Measurements from ENCODE around the gene C9orf43. TPM values are rescaled to one million over a fixed set of nuclear protein-coding genes. Genes with fewer than 3 reads are reported as not detected.

Gene C9orf43
- polyA plus RNA-seq, 1 donor = 0.84 TPM

DNA sequence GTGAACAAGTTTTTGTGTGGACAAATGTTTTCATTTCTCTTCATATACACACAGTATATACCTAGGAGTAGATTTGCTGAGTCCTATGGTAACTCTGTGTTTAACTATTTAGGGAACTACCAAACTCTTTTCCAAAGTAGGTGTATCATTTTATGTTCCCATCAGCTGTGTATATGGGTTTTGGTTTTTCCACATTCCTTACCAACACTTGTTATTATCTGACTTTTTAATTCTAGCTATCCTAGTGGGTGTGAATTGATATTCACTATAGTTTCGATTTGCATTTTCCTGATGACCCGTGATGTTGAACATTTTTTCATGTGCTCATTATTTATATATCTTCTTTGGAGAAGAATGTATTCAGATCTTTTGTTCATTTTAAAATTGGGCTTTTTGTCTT lies 56.6 kb downstream of the C9orf43 start:
- no peak overlapping the region for H3K4me3 ChIP-seq (ENCODE audit: low read length)
- H3K36me3 ChIP-seq (ENCODE audit: control insufficient read depth, insufficient read depth, low read length) = peaks cover 3% of the 10 kb centered on the region
- whole genome bisulfite sequencing (ENCODE audit: insufficient coverage, low lambda C conversion rate) = 100% methylated on average over 2 of the region's 2 CpGs
- H3K4me1 ChIP-seq (ENCODE audit: control insufficient read depth, insufficient read depth, low read length) = peaks cover 18% of the 10 kb centered on the region
- no peak for DNase-seq
- peaks cover 4% of the 10 kb centered on the region for H3K9me3 ChIP-seq (ENCODE audit: control insufficient read depth, low read depth, low read length)
- no peak overlapping the region for H3K27ac ChIP-seq (ENCODE audit: low read length)
- no peaks in the 10 kb centered on the region for H3K27me3 ChIP-seq (ENCODE audit: control insufficient read depth, insufficient read depth, low read length)

DNA sequence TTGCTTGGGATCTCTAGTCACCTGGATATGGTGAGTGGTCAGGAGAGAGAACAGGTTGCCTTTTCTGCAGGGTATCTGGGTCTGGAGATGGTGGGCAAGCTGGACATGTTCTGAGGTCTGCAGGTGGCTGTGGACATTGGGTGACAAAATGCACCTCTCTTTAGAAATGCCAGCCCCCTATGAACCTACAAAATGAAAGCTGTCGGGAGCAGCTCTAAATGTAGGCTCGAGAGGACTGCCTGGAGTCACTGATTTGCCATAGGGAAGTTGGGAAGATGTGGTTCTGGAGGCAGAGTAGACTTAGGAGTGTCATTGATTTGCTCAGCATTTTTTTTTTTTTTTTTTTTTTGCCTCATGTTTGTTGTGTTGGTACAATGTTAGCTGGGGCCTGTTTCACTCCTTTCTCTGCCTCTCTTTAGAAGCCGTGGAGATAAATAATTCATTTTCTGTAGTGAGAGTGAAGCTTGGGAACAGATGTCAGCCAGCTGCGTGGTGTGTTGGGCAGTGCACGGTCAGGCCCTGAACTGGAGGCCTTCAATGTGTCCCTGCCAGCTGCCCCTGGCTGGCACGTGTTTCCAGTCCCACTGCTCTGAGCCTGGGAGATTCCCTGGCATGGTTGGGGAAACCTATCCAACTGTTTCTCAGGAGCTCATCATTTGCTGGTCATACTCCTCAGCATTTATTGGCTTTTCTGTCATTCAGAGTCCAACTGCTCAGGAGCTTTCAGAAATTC lies 58.3 kb downstream of the C9orf43 start:
- WGBS (ENCODE audit: insufficient coverage, low lambda C conversion rate) = no CpG with 5 or more reads among the region's 6 CpGs
- Histone ChIP-seq H3K27ac (ENCODE audit: low read length) (no peak overlapping the region), H3K4me3 (ENCODE audit: low read length) (no peak overlapping the region), H3K27me3 (ENCODE audit: control insufficient read depth, insufficient read depth, low read length) (no peaks in the 10 kb centered on the region), H3K4me1 (ENCODE audit: control insufficient read depth, insufficient read depth, low read length) (peaks cover 11% of the 10 kb centered on the region), H3K36me3 (ENCODE audit: control insufficient read depth, insufficient read depth, low read length) (peaks cover 3% of the 10 kb centered on the region), H3K9me3 (ENCODE audit: control insufficient read depth, low read depth, low read length) (peaks cover 4% of the 10 kb centered on the region)
- no peak for DNase-seq

DNA sequence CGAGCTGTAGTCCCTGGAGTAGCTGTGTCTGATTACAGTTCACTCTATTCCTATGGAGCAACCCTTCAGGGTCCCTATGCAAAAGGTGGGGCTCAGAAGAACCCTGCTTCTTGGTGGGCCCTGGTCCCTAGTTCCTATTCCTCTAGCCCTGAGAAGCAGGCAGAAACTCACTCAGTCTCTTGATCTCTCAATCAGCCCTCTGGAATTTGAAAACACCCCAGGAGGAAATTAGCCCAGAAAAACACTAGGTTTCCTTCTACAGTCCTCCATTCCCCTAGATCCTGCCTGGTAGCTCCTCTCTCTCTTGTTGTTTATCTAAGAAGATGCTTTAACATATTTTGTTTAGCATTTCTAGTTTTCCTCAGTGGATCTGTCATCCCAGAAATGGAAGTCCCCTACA lies 60.6 kb downstream of the C9orf43 start:
- DNase-seq = no peak
- Histone ChIP-seq H3K4me3 (ENCODE audit: low read length) (no peak overlapping the region), H3K27ac (ENCODE audit: low read length) (no peak overlapping the region), H3K27me3 (ENCODE audit: control insufficient read depth, insufficient read depth, low read length) (no peaks in the 10 kb centered on the region), H3K9me3 (ENCODE audit: control insufficient read depth, low read depth, low read length) (peaks cover 4% of the 10 kb centered on the region), H3K36me3 (ENCODE audit: control insufficient read depth, insufficient read depth, low read length) (peaks cover 3% of the 10 kb centered on the region), H3K4me1 (ENCODE audit: control insufficient read depth, insufficient read depth, low read length) (no peaks in the 10 kb centered on the region)
- no CpG with 5 or more reads among the region's 1 CpG for WGBS (ENCODE audit: insufficient coverage, low lambda C conversion rate)

DNA sequence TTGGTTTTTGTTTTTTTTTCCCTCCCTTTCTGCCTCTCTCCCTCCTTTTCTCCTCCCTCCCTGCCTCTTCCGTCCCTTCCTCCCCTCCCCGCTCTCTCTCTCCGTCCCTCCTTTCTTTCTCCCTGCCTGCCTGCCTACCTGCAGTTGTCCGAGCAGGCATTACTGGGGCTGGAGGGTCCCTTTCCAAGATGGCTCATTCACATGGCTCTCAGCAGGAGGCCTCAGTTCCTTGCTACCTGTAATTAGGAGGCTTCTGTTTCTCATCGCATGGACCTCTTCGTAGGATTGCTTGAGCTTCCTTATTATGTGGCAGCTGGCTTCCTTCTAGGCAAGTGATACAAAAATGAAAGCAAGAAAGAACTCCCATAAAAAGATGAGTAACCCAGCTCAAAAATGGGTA lies 61.0 kb downstream of the C9orf43 start:
- 87% methylated on average over 3 of the region's 6 CpGs for WGBS (ENCODE audit: insufficient coverage, low lambda C conversion rate)
- Histone ChIP-seq H3K27ac (ENCODE audit: low read length) (no peak overlapping the region), H3K9me3 (ENCODE audit: control insufficient read depth, low read depth, low read length) (peaks cover 4% of the 10 kb centered on the region), H3K27me3 (ENCODE audit: control insufficient read depth, insufficient read depth, low read length) (no peaks in the 10 kb centered on the region), H3K36me3 (ENCODE audit: control insufficient read depth, insufficient read depth, low read length) (peaks cover 3% of the 10 kb centered on the region), H3K4me3 (ENCODE audit: low read length) (no peak overlapping the region), H3K4me1 (ENCODE audit: control insufficient read depth, insufficient read depth, low read length) (no peaks in the 10 kb centered on the region)
- DNase-seq = no peak

DNA sequence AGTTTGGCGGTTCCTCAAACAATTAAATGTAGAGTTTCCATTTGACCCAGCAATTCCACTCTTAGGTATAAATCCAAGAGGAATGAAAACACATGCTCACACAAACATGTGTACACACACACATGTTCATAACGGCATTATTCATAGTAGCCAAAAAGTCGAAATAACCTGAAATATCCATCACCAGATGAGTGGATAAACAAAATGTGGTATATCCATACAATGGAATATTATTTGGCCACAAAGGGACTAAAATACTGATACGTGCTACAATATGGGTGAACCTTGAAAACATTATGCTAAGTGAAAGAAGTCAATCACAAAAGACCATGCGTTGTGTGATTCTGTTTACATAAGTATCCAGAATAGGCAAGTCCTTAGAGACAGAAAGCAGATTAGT lies 61.7 kb downstream of the C9orf43 start:
- H3K4me3 ChIP-seq (ENCODE audit: low read length) = no peak overlapping the region
- WGBS (ENCODE audit: insufficient coverage, low lambda C conversion rate) = 100% methylated on average over 1 of the region's 5 CpGs
- H3K27ac ChIP-seq (ENCODE audit: low read length) = no peak overlapping the region
- DNase-seq = no peak
- H3K4me1 ChIP-seq (ENCODE audit: control insufficient read depth, insufficient read depth, low read length) = no peaks in the 10 kb centered on the region
- peaks cover 4% of the 10 kb centered on the region for H3K9me3 ChIP-seq (ENCODE audit: control insufficient read depth, low read depth, low read length)
- no peaks in the 10 kb centered on the region for H3K27me3 ChIP-seq (ENCODE audit: control insufficient read depth, insufficient read depth, low read length)
- peaks cover 3% of the 10 kb centered on the region for H3K36me3 ChIP-seq (ENCODE audit: control insufficient read depth, insufficient read depth, low read length)

DNA sequence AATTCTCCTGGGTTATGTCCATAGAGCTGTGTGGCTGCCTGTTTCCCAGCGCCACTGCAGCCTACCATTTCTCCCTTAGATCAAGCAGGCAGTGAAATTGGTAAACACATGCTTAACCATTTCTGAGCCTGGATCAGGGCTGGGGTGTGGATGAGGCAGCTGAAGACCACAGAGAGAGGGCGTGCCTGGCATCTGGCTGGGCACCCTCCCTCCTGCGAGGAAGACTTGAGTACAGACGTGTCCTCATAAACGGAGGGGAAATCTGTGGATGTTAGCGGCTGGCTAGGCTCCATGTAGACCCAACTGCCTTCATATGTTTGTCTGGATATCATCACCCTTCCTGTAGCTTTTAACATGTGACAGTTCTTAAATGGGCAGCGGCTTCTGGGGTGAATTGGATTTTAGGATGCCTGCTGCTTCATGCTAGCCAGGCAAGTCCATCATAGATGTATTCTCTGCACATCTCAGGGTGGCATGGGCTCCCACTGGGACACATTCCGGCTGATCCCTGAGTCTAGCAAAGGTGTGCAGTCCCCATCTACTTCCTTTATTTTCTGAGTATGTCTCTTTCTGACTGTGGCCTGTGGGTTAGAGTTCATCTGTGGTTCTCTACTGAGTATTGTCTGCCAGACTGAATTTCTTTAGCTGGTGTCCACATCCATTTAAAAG lies 63.9 kb downstream of the C9orf43 start:
- no peaks in the 10 kb centered on the region for H3K4me1 ChIP-seq (ENCODE audit: control insufficient read depth, insufficient read depth, low read length)
- H3K9me3 ChIP-seq (ENCODE audit: control insufficient read depth, low read depth, low read length) = peaks cover 4% of the 10 kb centered on the region
- no peaks in the 10 kb centered on the region for H3K27me3 ChIP-seq (ENCODE audit: control insufficient read depth, insufficient read depth, low read length)
- no peak for DNase-seq
- whole genome bisulfite sequencing (ENCODE audit: insufficient coverage, low lambda C conversion rate) = no CpG with 5 or more reads among the region's 8 CpGs
- peaks cover 3% of the 10 kb centered on the region for H3K36me3 ChIP-seq (ENCODE audit: control insufficient read depth, insufficient read depth, low read length)
- no peak overlapping the region for H3K4me3 ChIP-seq (ENCODE audit: low read length)
- no peak overlapping the region for H3K27ac ChIP-seq (ENCODE audit: low read length)

DNA sequence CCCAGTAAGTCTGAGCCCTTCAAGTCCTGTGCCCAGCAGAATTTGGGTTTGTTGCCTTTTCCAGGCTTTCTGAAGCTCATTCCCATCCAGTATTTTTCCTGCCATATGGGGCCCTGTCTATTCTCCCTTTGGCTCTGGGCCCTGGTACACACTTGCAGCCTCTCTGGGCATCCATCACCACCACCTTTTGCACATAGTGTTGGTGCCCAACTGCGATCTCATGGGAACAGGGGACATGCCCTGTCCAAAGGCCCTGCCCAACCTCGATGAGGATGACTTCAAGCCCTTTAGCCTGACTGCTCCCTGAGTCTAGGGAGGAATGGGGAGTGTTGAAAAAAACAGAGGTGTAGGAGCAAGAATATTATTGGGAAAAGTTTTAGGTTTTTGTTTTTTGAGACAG lies 64.5 kb downstream of the C9orf43 start:
- no CpG with 5 or more reads among the region's 2 CpGs for WGBS (ENCODE audit: insufficient coverage, low lambda C conversion rate)

DNA sequence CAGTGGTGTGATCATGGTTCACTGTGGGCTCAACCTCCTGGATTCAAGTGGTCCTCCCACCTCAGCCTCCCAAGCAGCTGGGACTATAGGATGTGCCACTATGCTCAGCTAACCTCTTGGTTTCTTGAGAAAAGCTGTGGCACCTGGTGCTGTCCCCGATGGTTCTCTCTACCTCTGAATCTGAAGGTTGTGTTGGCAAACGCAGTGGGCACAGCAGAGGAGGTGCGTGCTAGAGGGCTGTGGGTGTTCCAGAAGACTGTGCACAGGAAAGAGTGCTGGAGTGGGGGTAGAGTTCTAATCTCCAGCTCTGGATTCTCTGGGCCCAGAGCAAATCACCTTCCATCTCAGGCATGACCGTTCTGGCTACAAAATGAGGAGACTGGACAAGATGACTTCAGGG lies 65.4 kb downstream of the C9orf43 start:
- H3K27ac ChIP-seq (ENCODE audit: low read length) = no peak overlapping the region
- no CpG with 5 or more reads among the region's 4 CpGs for WGBS (ENCODE audit: insufficient coverage, low lambda C conversion rate)

More for the DNA sequence above, 64.5 kb downstream of the C9orf43 start:
- no peaks in the 10 kb centered on the region for H3K27me3 ChIP-seq (ENCODE audit: control insufficient read depth, insufficient read depth, low read length)
- no peak overlapping the region for H3K4me3 ChIP-seq (ENCODE audit: low read length)
- peaks cover 4% of the 10 kb centered on the region for H3K9me3 ChIP-seq (ENCODE audit: control insufficient read depth, low read depth, low read length)
- DNase-seq = no peak
- H3K4me1 ChIP-seq (ENCODE audit: control insufficient read depth, insufficient read depth, low read length) = no peaks in the 10 kb centered on the region
- H3K36me3 ChIP-seq (ENCODE audit: control insufficient read depth, insufficient read depth, low read length) = peaks cover 3% of the 10 kb centered on the region
- no peak overlapping the region for H3K27ac ChIP-seq (ENCODE audit: low read length)

DNA sequence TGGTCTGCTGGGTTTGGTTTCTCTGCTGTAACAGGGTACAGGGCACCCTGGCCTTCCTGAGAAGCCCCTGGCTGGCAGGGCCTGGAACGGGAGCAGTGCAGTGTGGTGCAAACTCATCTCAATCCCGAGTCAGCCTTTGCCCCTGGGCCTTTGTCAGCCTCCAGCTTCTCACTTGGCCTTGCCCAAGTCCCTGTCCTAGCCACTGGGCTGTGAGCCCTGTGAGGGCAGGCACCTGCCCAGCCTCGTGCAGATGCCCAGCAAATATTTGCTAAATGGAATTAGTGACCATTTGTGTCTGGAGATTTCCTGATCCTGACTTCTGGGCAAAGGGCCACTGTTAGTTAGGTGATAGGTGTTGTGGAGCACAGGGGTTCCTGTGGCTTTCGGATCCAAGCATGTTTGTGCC lies 66.0 kb downstream of the C9orf43 start:
- no peak for DNase-seq
- H3K4me1 ChIP-seq (ENCODE audit: control insufficient read depth, insufficient read depth, low read length) = no peaks in the 10 kb centered on the region

More for the DNA sequence above, 65.4 kb downstream of the C9orf43 start:
- H3K4me1 ChIP-seq (ENCODE audit: control insufficient read depth, insufficient read depth, low read length) = no peaks in the 10 kb centered on the region
- no peak overlapping the region for H3K4me3 ChIP-seq (ENCODE audit: low read length)
- no peaks in the 10 kb centered on the region for H3K27me3 ChIP-seq (ENCODE audit: control insufficient read depth, insufficient read depth, low read length)
- DNase-seq = no peak
- peaks cover 3% of the 10 kb centered on the region for H3K36me3 ChIP-seq (ENCODE audit: control insufficient read depth, insufficient read depth, low read length)
- peaks cover 4% of the 10 kb centered on the region for H3K9me3 ChIP-seq (ENCODE audit: control insufficient read depth, low read depth, low read length)

DNA sequence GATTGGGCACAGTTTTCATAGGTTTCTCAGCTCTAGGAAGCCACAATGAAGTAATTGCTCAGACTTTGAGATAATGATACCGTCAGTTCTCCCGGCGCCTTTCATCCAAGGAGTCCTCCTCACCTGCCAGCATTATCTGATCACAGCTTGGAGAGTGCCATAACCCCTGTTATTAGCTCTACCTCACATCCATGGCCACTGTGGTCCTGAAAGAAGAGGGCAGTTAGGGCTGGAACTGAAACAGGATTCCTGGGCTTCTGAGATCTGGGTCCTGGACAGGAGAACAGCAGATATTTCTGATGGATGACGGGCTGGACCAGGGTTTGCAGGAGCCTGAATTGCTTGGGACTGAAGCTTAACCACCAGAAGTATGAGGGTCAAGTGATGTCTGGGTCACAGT lies 66.5 kb downstream of the C9orf43 start:
- H3K4me3 ChIP-seq (ENCODE audit: low read length) = no peak overlapping the region
- H3K9me3 ChIP-seq (ENCODE audit: control insufficient read depth, low read depth, low read length) = no peaks in the 10 kb centered on the region
- no peaks in the 10 kb centered on the region for H3K36me3 ChIP-seq (ENCODE audit: control insufficient read depth, insufficient read depth, low read length)
- no CpG with 5 or more reads among the region's 4 CpGs for WGBS (ENCODE audit: insufficient coverage, low lambda C conversion rate)
- no peaks in the 10 kb centered on the region for H3K4me1 ChIP-seq (ENCODE audit: control insufficient read depth, insufficient read depth, low read length)
- no peaks in the 10 kb centered on the region for H3K27me3 ChIP-seq (ENCODE audit: control insufficient read depth, insufficient read depth, low read length)
- DNase-seq = no peak
- no peak overlapping the region for H3K27ac ChIP-seq (ENCODE audit: low read length)

More for the DNA sequence above, 66.0 kb downstream of the C9orf43 start:
- Histone ChIP-seq H3K9me3 (ENCODE audit: control insufficient read depth, low read depth, low read length) (peaks cover 2% of the 10 kb centered on the region), H3K36me3 (ENCODE audit: control insufficient read depth, insufficient read depth, low read length) (peaks cover 2% of the 10 kb centered on the region), H3K27ac (ENCODE audit: low read length) (no peak overlapping the region), H3K27me3 (ENCODE audit: control insufficient read depth, insufficient read depth, low read length) (no peaks in the 10 kb centered on the region), H3K4me3 (ENCODE audit: low read length) (no peak overlapping the region)
- no CpG with 5 or more reads among the region's 4 CpGs for WGBS (ENCODE audit: insufficient coverage, low lambda C conversion rate)

Measured in large intestine (tissue), 3 donors.